GM19324 (cell line): ENCODE results near the gene WWC2.

Experiments used
- ATAC-seq: cut with Tn5 transposase; IDR thresholded peaks from one replicate; pipeline ENCODE4 v1.9.1; 2021; ENCODE audit warnings: mild to moderate bottlenecking, moderate library complexity; ENCODE audit not compliant: unreplicated experiment, low FRiP score

The WWC2 gene

GRCh38 chr4:183366206-183366835, 267.3 kb downstream of the WWC2 start:
- ATAC-seq = no peak

DNA sequence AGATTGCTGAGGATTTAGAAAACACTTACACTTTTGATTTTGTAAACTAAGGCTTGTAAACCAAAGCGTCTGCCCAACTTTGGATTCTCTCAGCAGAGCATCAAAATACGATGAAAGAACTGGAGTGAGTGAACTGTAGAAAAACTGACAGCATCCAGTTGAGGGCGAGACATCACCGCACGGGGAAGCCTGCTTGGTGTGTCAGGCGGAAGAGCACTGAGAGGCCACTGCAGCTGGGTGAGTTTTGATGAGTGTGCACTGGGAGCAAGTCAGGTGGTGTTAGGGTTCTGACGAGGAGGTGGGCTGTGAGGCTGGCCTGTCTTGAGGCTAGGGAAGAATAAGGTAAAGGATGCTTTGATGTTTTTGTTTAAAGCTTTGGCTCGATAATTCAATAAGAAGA, 270.0 kb downstream of the WWC2 start:
- ATAC-seq = no peak
